HG03060 (cell line): ENCODE results near the gene VPS11.
"Not testable (repeated sequence)": the region's sequence is repeated elsewhere in the genome, so short reads cannot be mapped to it uniquely, and the experiment has no call there.

Experiments
- ATAC-seq: cut with Tn5 transposase; IDR thresholded peaks from one replicate; pipeline ENCODE4 v1.9.1; 2021; ENCODE audit warnings: low read depth, moderate number of reproducible peaks; ENCODE audit not compliant: unreplicated experiment

The VPS11 gene

GRCh38 chr11:119100994-119101758 lies 33.6 kb downstream of the VPS11 start:
- ATAC-seq: no peak

- peak; percentile 60 for ATAC-seq
These were observed 34.3 kb downstream of the VPS11 start, which contains the start of gene DPAGT1 for GRCh38 chr11:119101759-119102423. TSS of gene DPAGT1 (minus strand) at chr11:119101853. CDS start at chr11:119101655, 198 bp downstream.

GRCh38 chr11:119103161-119103664 lies 35.6 kb downstream of the VPS11 start:
- ATAC-seq: not testable (repeated sequence)

GRCh38 chr11:119103793-119104192 lies 36.2 kb downstream of the VPS11 start:
- no peak for ATAC-seq

- ATAC-seq: peak; percentile 40
These were observed 39.2 kb downstream of the VPS11 start, which contains the start of gene C2CD2L for GRCh38 chr11:119106564-119107537. TSS of gene C2CD2L (plus strand) at chr11:119107344. CDS start at chr11:119107742, 398 bp downstream.

- no peak for ATAC-seq
These were observed 40.0 kb downstream of the VPS11 start for GRCh38 chr11:119107538-119108145.

GRCh38 chr11:119108146-119108856 lies 40.7 kb downstream of the VPS11 start:
- ATAC-seq: no peak

- no peak for ATAC-seq
These were observed 41.2 kb downstream of the VPS11 start for GRCh38 chr11:119108857-119109221.

GRCh38 chr11:119109843-119110242 lies 42.2 kb downstream of the VPS11 start:
- no peak for ATAC-seq

- ATAC-seq: no peak
These were observed 42.8 kb downstream of the VPS11 start for GRCh38 chr11:119110439-119110838.

GRCh38 chr11:119111361-119111925 lies 43.8 kb downstream of the VPS11 start:
- ATAC-seq: no peak

- ATAC-seq: no peak
These were observed 44.8 kb downstream of the VPS11 start for GRCh38 chr11:119112314-119113020.

- ATAC-seq: no peak
These were observed 46.1 kb downstream of the VPS11 start for GRCh38 chr11:119113716-119114115.

- ATAC-seq: no peak
These were observed 46.7 kb downstream of the VPS11 start for GRCh38 chr11:119114351-119114750.

- no peak for ATAC-seq
These were observed 48.0 kb downstream of the VPS11 start for GRCh38 chr11:119115484-119116234.

GRCh38 chr11:119116235-119116594 lies 48.6 kb downstream of the VPS11 start:
- no peak for ATAC-seq

- no peak for ATAC-seq
These were observed 49.0 kb downstream of the VPS11 start for GRCh38 chr11:119116601-119117000.
